Immature natural killer cell (primary cell): ENCODE measurements around the gene KIAA1671. TPM values are rescaled to one million over a fixed set of nuclear protein-coding genes. Genes with fewer than 3 reads are reported as not detected.

Experiments used
- DNase-seq, 3 donors: peaks; one replicate each; pipeline ENCODE4 v3.0.0; 2022; ENCODE audit warnings: mixed read lengths in 1 of 3
- H3K27ac Mint-ChIP-seq, 6 donors: one replicate each; pipeline ENCODE4 v1.8.0; 2020; ENCODE audit warnings: mixed read lengths in 6 of 6, mild to moderate bottlenecking in 5 of 6, inconsistent platforms in 4 of 6, moderate library complexity in 3 of 6
- H3K27me3 Mint-ChIP-seq, 3 donors: one replicate each; pipeline ENCODE4 v1.8.0; 2020 to 2021; ENCODE audit warnings: low read depth in 3 of 3, mild to moderate bottlenecking in 3 of 3, mixed read lengths in 3 of 3, moderate library complexity in 3 of 3, inconsistent platforms in 1 of 3
- H3K36me3 Mint-ChIP-seq, 3 donors: one replicate each; pipeline ENCODE4 v1.8.0; 2020; ENCODE audit warnings: mixed read lengths in 3 of 3, inconsistent platforms in 2 of 3, mild to moderate bottlenecking in 2 of 3
- H3K4me1 Mint-ChIP-seq, 2 donors: one replicate each; pipeline ENCODE4 v1.8.0; 2020; ENCODE audit warnings: inconsistent platforms in 2 of 2, mild to moderate bottlenecking in 2 of 2, mixed read lengths in 2 of 2, moderate library complexity in 1 of 2
- H3K4me3 Mint-ChIP-seq, 5 donors: one replicate each; pipeline ENCODE4 v1.8.0; 2020; ENCODE audit warnings: mild to moderate bottlenecking in 5 of 5, mixed read lengths in 5 of 5, inconsistent platforms in 3 of 5, moderate library complexity in 3 of 5
- H3K9me3 Mint-ChIP-seq, 6 donors: one replicate each; pipeline ENCODE4 v1.8.0; 2020; ENCODE audit warnings: mild to moderate bottlenecking in 6 of 6, mixed read lengths in 6 of 6, inconsistent platforms in 4 of 6, moderate library complexity in 3 of 6
- polyA plus RNA-seq, 3 donors: library from polyadenylated mRNA; unstranded; fragments of 300-500 nt; fragmentation: Illumina TruSeq; gene quantifications; one replicate each; pipeline ENCODE4 v1.2.3, GENCODE V29; 2021

Gene KIAA1671
- polyA plus RNA-seq, 3 donors from 2014 or later = 0.43 to 3.0 (median 2.5) TPM

- DNase-seq = no peak
- peak overlapping the region in 1 of 6 donors; percentile 10 for H3K27ac Mint-ChIP-seq
- H3K9me3 Mint-ChIP-seq = no peaks in the 10 kb centered on the region
- peaks cover 0 to 3% of the 10 kb centered on the region in 2 donors for H3K4me1 Mint-ChIP-seq
- H3K27me3 Mint-ChIP-seq = peaks cover 6 to 11% (median 6%) of the 10 kb centered on the region in 3 donors
- no peak overlapping the region for H3K4me3 Mint-ChIP-seq
- no peaks in the 10 kb centered on the region for H3K36me3 Mint-ChIP-seq
These were observed 144.3 kb downstream of the KIAA1671 start for GRCh38 chr22:25096638-25097405.

- Mint-ChIP-seq H3K4me1 (no peaks in the 10 kb centered on the region), H3K27ac (no peak overlapping the region), H3K4me3 (no peak overlapping the region), H3K9me3 (no peaks in the 10 kb centered on the region), H3K27me3 (peaks cover 2 to 3% (median 3%) of the 10 kb centered on the region in 3 donors), H3K36me3 (no peaks in the 10 kb centered on the region)
- no peak for DNase-seq
These were observed 146.0 kb downstream of the KIAA1671 start for GRCh38 chr22:25098445-25099081.

- no peaks in the 10 kb centered on the region for H3K9me3 Mint-ChIP-seq
- H3K4me3 Mint-ChIP-seq = no peak overlapping the region
- peaks cover 0 to 2% (median under 1%) of the 10 kb centered on the region in 3 donors for H3K27me3 Mint-ChIP-seq
- H3K36me3 Mint-ChIP-seq = no peaks in the 10 kb centered on the region
- DNase-seq = no peak
- H3K4me1 Mint-ChIP-seq = no peaks in the 10 kb centered on the region
- no peak overlapping the region for H3K27ac Mint-ChIP-seq
These were observed 146.7 kb downstream of the KIAA1671 start for GRCh38 chr22:25099202-25099601.

GRCh38 chr22:25100402-25100801, 147.9 kb downstream of the KIAA1671 start:
- Mint-ChIP-seq H3K9me3 (no peaks in the 10 kb centered on the region), H3K4me3 (no peak overlapping the region), H3K27ac (no peak overlapping the region), H3K27me3 (peaks cover 0 to 1% (median 0%) of the 10 kb centered on the region in 3 donors), H3K36me3 (no peaks in the 10 kb centered on the region), H3K4me1 (no peaks in the 10 kb centered on the region)
- no peak for DNase-seq

- Mint-ChIP-seq H3K27ac (no peak overlapping the region), H3K27me3 (peaks cover 0 to 1% (median 0%) of the 10 kb centered on the region in 3 donors)
These were observed 148.4 kb downstream of the KIAA1671 start for GRCh38 chr22:25100948-25101347.

GRCh38 chr22:25101501-25101900, 149.0 kb downstream of the KIAA1671 start:
- Mint-ChIP-seq H3K36me3 (no peaks in the 10 kb centered on the region), H3K9me3 (no peaks in the 10 kb centered on the region), H3K4me1 (no peaks in the 10 kb centered on the region), H3K27me3 (peaks cover 0 to 1% (median 0%) of the 10 kb centered on the region in 3 donors), H3K27ac (no peak overlapping the region), H3K4me3 (no peak overlapping the region)
- DNase-seq = no peak

More at GRCh38 chr22:25100948-25101347, 148.4 kb downstream of the KIAA1671 start:
- no peaks in the 10 kb centered on the region for H3K9me3 Mint-ChIP-seq
- no peak overlapping the region for H3K4me3 Mint-ChIP-seq
- no peaks in the 10 kb centered on the region for H3K4me1 Mint-ChIP-seq
- H3K36me3 Mint-ChIP-seq = no peaks in the 10 kb centered on the region
- DNase-seq = no peak

GRCh38 chr22:25101986-25102385, 149.5 kb downstream of the KIAA1671 start:
- no peak for DNase-seq
- no peaks in the 10 kb centered on the region for H3K9me3 Mint-ChIP-seq
- H3K27me3 Mint-ChIP-seq = peaks cover 0 to 1% (median 0%) of the 10 kb centered on the region in 3 donors
- no peak overlapping the region for H3K4me3 Mint-ChIP-seq
- no peaks in the 10 kb centered on the region for H3K4me1 Mint-ChIP-seq
- H3K36me3 Mint-ChIP-seq = no peaks in the 10 kb centered on the region
- H3K27ac Mint-ChIP-seq = no peak overlapping the region

GRCh38 chr22:25102722-25103121, 150.2 kb downstream of the KIAA1671 start:
- no peak overlapping the region for H3K27ac Mint-ChIP-seq
- H3K27me3 Mint-ChIP-seq = peaks cover 0 to 1% (median 0%) of the 10 kb centered on the region in 3 donors
- H3K9me3 Mint-ChIP-seq = no peaks in the 10 kb centered on the region
- no peaks in the 10 kb centered on the region for H3K4me1 Mint-ChIP-seq
- H3K4me3 Mint-ChIP-seq = no peak overlapping the region
- DNase-seq = no peak
- H3K36me3 Mint-ChIP-seq = no peaks in the 10 kb centered on the region

- no peaks in the 10 kb centered on the region for H3K36me3 Mint-ChIP-seq
- peaks cover 0 to 1% (median 0%) of the 10 kb centered on the region in 3 donors for H3K27me3 Mint-ChIP-seq
- no peak for DNase-seq
- H3K9me3 Mint-ChIP-seq = no peaks in the 10 kb centered on the region
- H3K27ac Mint-ChIP-seq = no peak overlapping the region
- no peaks in the 10 kb centered on the region for H3K4me1 Mint-ChIP-seq
- H3K4me3 Mint-ChIP-seq = no peak overlapping the region
These were observed 151.9 kb downstream of the KIAA1671 start for GRCh38 chr22:25104367-25104766.

GRCh38 chr22:25105817-25106650, 153.5 kb downstream of the KIAA1671 start:
- Mint-ChIP-seq H3K4me3 (no peak overlapping the region), H3K36me3 (no peaks in the 10 kb centered on the region), H3K27ac (no peak overlapping the region), H3K9me3 (no peaks in the 10 kb centered on the region), H3K4me1 (peaks cover 8 to 10% of the 10 kb centered on the region in 2 donors), H3K27me3 (peaks cover 0 to 1% (median 1%) of the 10 kb centered on the region in 3 donors)
- DNase-seq = no peak

- Mint-ChIP-seq H3K4me3 (peak overlapping the region; percentile 14 to 92 (median 89)), H3K36me3 (no peaks in the 10 kb centered on the region), H3K9me3 (no peaks in the 10 kb centered on the region), H3K27me3 (peaks cover 0 to 2% (median 0%) of the 10 kb centered on the region in 3 donors), H3K27ac (peak overlapping the region in 2 of 6 donors; percentile 71 to 73), H3K4me1 (peaks cover 17 to 18% of the 10 kb centered on the region in 2 donors)
- DNase-seq = no peak
These were observed 157.5 kb downstream of the KIAA1671 start for GRCh38 chr22:25109878-25110595.

GRCh38 chr22:25110596-25110845, 158.0 kb downstream of the KIAA1671 start:
- Mint-ChIP-seq H3K4me3 (peak overlapping the region; percentile 89 to 94 (median 90)), H3K9me3 (no peaks in the 10 kb centered on the region), H3K36me3 (no peaks in the 10 kb centered on the region), H3K27me3 (peaks cover 0 to 2% (median 0%) of the 10 kb centered on the region in 3 donors), H3K27ac (peak overlapping the region in 3 of 6 donors; percentile 71 to 73 (median 73)), H3K4me1 (peaks cover 17 to 18% of the 10 kb centered on the region in 2 donors)
- DNase-seq = no peak

- Mint-ChIP-seq H3K4me3 (peak overlapping the region; percentile 89 to 94 (median 90)), H3K27ac (peak overlapping the region; percentile 50 to 73 (median 68)), H3K9me3 (no peaks in the 10 kb centered on the region), H3K36me3 (no peaks in the 10 kb centered on the region), H3K4me1 (peaks cover 17 to 18% of the 10 kb centered on the region in 2 donors), H3K27me3 (peaks cover 0 to 2% (median under 1%) of the 10 kb centered on the region in 3 donors)
- DNase-seq = peak; percentile 50 to 59 (median 58)
These were observed 158.5 kb downstream of the KIAA1671 start for GRCh38 chr22:25110846-25111578.
